Progenitor cell of endocrine pancreas (in vitro differentiated cells): ENCODE data around the gene ADGRL3. TPM values are rescaled to one million over a fixed set of nuclear protein-coding genes. Genes with fewer than 3 reads are reported as not detected.

Experiments
- DNase-seq: peaks from one replicate; pipeline ENCODE4 v3.0.0; 2021; ENCODE audit warnings: low spot score; ENCODE audit not compliant: unreplicated experiment
- H3K27ac Mint-ChIP-seq: 2 replicates; pipeline ENCODE4 v1.8.0; 2021; ENCODE audit warnings: mild to moderate bottlenecking, moderate library complexity, mixed read lengths
- H3K27me3 Mint-ChIP-seq: 2 replicates; pipeline ENCODE4 v1.8.0; 2021; ENCODE audit warnings: mixed read lengths
- H3K36me3 Mint-ChIP-seq: 2 replicates; pipeline ENCODE4 v1.8.0; 2022; ENCODE audit warnings: mixed read lengths; ENCODE audit not compliant: insufficient read depth
- H3K4me1 Mint-ChIP-seq: 2 replicates; pipeline ENCODE4 v1.8.0; 2021; ENCODE audit warnings: low read depth, mixed read lengths
- H3K4me3 Mint-ChIP-seq: 2 replicates; pipeline ENCODE4 v1.8.0; 2021; ENCODE audit warnings: low read depth, mild to moderate bottlenecking, moderate library complexity, mixed read lengths
- H3K9me3 Mint-ChIP-seq: 2 replicates; pipeline ENCODE4 v1.8.0; 2021; ENCODE audit warnings: low read depth, mixed read lengths
- total RNA-seq: library from RNA; stranded (reverse); gene quantifications from 2 replicates; pipeline ENCODE4 v1.2.1, GENCODE V29; 2021
- TF ChIP-seq, protein P1 (sequence below): fragments of 200-600 bp; sonication (generic); IDR thresholded peaks from one replicate; pipeline ENCODE4 v1.5.0; 2021; ENCODE audit warnings: antibody characterized with exemption, mild to moderate bottlenecking; ENCODE audit not compliant: unreplicated experiment

Gene ADGRL3
- total RNA-seq, 1 donor from 2014 or later = 5.6 TPM

DNA sequence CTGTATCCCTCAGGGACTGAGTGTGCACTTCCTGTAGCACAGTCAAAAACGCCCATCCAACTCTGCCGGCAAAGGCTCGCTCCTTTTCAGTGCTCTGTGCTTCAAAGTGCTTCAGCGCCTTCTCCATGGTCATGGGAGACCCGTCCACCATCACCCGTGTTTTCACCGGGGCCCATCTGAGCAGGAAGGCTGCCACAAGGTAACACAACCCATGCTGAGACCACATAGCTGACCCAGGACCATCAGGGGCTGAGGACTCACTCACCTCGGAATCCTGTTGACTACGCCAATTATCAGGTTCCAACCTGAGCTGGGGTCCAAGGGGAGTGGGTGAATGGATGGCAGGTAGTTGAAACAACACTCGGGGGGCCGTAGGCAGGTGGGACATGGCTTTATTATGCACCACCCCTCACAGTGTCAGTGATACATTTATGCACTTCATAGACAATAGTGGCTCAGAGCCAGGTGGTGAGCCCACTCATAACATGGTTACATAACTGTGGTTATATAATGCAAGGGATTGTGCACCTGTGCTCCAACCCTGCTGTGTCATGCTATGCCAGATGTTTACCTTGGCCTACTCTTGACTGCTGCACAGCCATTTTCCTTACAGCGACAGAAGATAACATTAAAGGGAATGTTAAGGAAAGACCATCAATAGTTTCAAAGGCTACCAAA lies 227.8 kb downstream of the ADGRL3 start:
- Mint-ChIP-seq H3K4me1 (no peaks in the 10 kb centered on the region), H3K4me3 (no peak overlapping the region), H3K27ac (no peak overlapping the region), H3K27me3 (no peaks in the 10 kb centered on the region), H3K36me3 (peaks cover 1% of the 10 kb centered on the region), H3K9me3 (peaks cover 13% of the 10 kb centered on the region)
- TF ChIP-seq, protein P1, sequence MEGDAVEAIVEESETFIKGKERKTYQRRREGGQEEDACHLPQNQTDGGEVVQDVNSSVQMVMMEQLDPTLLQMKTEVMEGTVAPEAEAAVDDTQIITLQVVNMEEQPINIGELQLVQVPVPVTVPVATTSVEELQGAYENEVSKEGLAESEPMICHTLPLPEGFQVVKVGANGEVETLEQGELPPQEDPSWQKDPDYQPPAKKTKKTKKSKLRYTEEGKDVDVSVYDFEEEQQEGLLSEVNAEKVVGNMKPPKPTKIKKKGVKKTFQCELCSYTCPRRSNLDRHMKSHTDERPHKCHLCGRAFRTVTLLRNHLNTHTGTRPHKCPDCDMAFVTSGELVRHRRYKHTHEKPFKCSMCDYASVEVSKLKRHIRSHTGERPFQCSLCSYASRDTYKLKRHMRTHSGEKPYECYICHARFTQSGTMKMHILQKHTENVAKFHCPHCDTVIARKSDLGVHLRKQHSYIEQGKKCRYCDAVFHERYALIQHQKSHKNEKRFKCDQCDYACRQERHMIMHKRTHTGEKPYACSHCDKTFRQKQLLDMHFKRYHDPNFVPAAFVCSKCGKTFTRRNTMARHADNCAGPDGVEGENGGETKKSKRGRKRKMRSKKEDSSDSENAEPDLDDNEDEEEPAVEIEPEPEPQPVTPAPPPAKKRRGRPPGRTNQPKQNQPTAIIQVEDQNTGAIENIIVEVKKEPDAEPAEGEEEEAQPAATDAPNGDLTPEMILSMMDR = no peak
- no peak for DNase-seq

DNA sequence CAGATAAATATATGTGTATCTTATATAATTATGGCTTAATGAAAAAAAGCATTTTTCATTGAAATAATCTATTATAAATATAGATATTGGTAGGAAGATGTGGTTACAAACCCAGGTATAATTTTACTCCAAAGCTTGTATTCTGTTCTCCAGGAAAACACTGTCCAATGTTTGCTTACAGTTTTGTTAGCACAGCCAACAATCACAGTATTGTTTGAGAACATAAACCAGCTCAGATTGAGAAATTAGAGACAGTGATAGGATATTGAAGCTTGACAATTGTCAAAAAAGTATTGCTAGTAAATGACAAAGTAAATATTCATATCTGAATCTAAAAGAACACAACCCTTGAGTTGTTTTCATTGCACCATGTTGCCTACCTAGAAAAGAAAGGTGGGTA lies 228.8 kb downstream of the ADGRL3 start:
- Mint-ChIP-seq H3K9me3 (peaks cover 6% of the 10 kb centered on the region), H3K36me3 (peaks cover 1% of the 10 kb centered on the region), H3K27ac (no peak overlapping the region), H3K4me1 (peaks cover under 1% of the 10 kb centered on the region), H3K27me3 (no peaks in the 10 kb centered on the region), H3K4me3 (no peak overlapping the region)
- TF ChIP-seq, protein P1 = no peak
- no peak for DNase-seq

DNA sequence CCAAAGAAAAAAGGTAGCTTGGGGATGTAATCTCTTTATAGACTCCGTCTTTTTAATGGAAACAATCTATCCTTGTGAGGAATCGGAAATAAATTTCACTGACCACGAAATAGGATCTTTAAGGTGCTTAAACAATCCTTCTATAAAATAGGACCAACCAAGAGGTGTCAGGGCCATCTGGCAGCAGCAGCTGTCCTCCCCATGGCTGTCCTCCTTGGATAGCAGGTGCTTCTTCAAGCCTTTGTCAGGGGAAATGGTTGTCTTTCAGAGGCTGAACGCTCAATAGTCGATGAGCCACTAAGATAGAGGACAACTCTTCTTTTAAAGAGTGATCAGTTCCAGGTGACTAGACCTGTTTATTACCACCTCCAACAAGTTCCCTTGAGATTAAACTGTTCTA lies 231.0 kb downstream of the ADGRL3 start:
- no peak for DNase-seq
- H3K36me3 Mint-ChIP-seq = peaks cover 1% of the 10 kb centered on the region
- peaks cover 5% of the 10 kb centered on the region for H3K4me1 Mint-ChIP-seq
- TF ChIP-seq, protein P1 = no peak
- no peak overlapping the region for H3K27ac Mint-ChIP-seq
- H3K27me3 Mint-ChIP-seq = no peaks in the 10 kb centered on the region
- H3K4me3 Mint-ChIP-seq = no peak overlapping the region
- peaks cover 6% of the 10 kb centered on the region for H3K9me3 Mint-ChIP-seq

DNA sequence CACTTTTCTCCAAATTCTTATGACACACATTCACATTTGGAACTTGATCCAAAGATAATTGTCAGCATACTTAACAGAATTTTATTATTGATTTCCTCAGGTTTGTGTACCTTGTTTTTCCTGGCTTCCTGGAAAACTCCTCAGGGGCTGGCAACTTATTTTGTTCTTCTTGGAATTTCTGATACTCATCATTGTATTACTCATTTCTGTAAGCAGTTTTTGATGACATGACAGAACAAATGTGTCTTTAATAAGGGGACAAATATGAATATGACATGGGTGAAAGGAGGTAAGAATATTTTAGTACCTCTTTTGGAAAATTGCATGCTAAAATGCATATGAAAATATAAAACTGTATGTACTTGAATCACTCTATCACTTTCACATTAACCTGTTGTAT lies 237.8 kb downstream of the ADGRL3 start:
- Mint-ChIP-seq H3K4me1 (peaks cover 9% of the 10 kb centered on the region), H3K27me3 (no peaks in the 10 kb centered on the region), H3K9me3 (no peaks in the 10 kb centered on the region), H3K27ac (no peak overlapping the region), H3K4me3 (no peak overlapping the region), H3K36me3 (no peaks in the 10 kb centered on the region)
- TF ChIP-seq, protein P1 = no peak
- no peak for DNase-seq

DNA sequence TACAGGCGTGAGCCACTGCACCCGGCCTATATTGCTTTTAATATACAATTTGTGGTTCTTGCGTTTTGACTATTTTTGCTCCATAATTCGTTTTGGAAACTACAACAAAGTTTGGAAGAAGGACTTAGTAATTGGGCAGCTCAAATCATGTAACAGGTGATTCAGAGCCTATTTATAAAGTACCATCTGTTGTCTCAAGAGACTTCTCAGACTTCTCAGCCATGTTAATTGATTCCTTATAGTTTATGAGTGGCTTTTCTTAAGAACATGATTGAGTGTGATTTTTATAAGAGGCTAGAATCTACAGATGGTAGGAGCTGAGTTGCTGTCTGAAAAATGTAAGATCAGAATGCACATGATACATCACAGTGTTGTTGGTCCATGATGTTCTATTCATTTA lies 240.2 kb downstream of the ADGRL3 start:
- Mint-ChIP-seq H3K27ac (no peak overlapping the region), H3K36me3 (no peaks in the 10 kb centered on the region), H3K9me3 (no peaks in the 10 kb centered on the region), H3K27me3 (no peaks in the 10 kb centered on the region), H3K4me1 (peaks cover 8% of the 10 kb centered on the region), H3K4me3 (no peak overlapping the region)
- DNase-seq = no peak
- TF ChIP-seq, protein P1 = no peak
